B cell (primary cell): ENCODE data around the gene PSPC1. TPM values are rescaled to one million over a fixed set of nuclear protein-coding genes. Genes with fewer than 3 reads are reported as not detected.

Source experiments
- ATAC-seq: fragments of 200-7000 bp; cut with Tn5 transposase; one replicate; pipeline ENCODE4 v1.10.0; 2021; ENCODE audit warnings: low read depth, mild to moderate bottlenecking, moderate number of reproducible peaks, moderate library complexity
- CTCF ChIA-PET: fragments of 350-600 bp; sonication (Branson Sonifier 250); formaldehyde crosslinking; loops from one replicate; lab custom pipeline; 2021; ENCODE audit warnings: antibody characterized with exemption, inconsistent platforms; lab: Charles Lee
- POLR2A ChIA-PET: fragments of 350-600 bp; sonication (Branson Sonifier 250); formaldehyde crosslinking; loops from one replicate; lab custom pipeline; 2021; ENCODE audit warnings: antibody characterized with exemption; lab: Charles Lee
- DNase-seq: peaks from one replicate; pipeline ENCODE4 v3.0.0; 2013
- H2AFZ ChIP-seq: 2 replicates; pipeline ENCODE4 v1.6.1; 2012; ENCODE audit warnings: mild to moderate bottlenecking, low read depth, low read length; ENCODE audit not compliant: insufficient read depth, poor library complexity, severe bottlenecking
- H3K27ac ChIP-seq, 2 donors: 1 replicate in 1 of 2; 2 replicates in 1 of 2; pipeline ENCODE4 v1.5.1; 2012 to 2013; ENCODE audit warnings: low read length in 2 of 2, mild to moderate bottlenecking in 2 of 2, moderate library complexity in 1 of 2
- H3K27me3 ChIP-seq, 4 experiments: fragments of 200-600 bp in 1 of 4; sonication (generic) in 1 of 4; replicated peaks in 1 of 4; 1 replicate in 2 of 4; 2 replicates in 2 of 4; pipeline versions ENCODE4 v1.6.1 to v1.7.0; 2013 to 2016; ENCODE audit warnings: low read length in 3 of 4, mild to moderate bottlenecking in 2 of 4, mixed read lengths in 1 of 4, moderate library complexity in 1 of 4; ENCODE audit not compliant: insufficient read depth in 4 of 4, control insufficient read depth in 3 of 4; ENCODE audit errors: control extremely low read depth in 1 of 4
- H3K36me3 ChIP-seq, 2 experiments: replicated peaks in 1 of 2; 1 replicate in 1 of 2; 2 replicates in 1 of 2; pipeline versions ENCODE4 v1.6.1 to v1.7.1; 2013; ENCODE audit warnings: low read length in 1 of 2; ENCODE audit not compliant: insufficient read depth in 2 of 2, control insufficient read depth in 1 of 2; ENCODE audit errors: control extremely low read depth in 1 of 2, extremely low read depth in 1 of 2
- H3K4me1 ChIP-seq, 2 donors: fragments of 200-600 bp in 1 of 2; sonication (generic) in 1 of 2; 1 replicate in 1 of 2; 2 replicates in 1 of 2; pipeline versions ENCODE4 v1.5.1 to v1.6.1; 2013 to 2017; ENCODE audit warnings: low read length in 2 of 2; ENCODE audit not compliant: control insufficient read depth in 2 of 2, insufficient read depth in 2 of 2
- H3K4me2 ChIP-seq: replicated peaks from 2 replicates; pipeline ENCODE3; 2012; ENCODE audit warnings: mild to moderate bottlenecking, low read depth, low read length; ENCODE audit not compliant: poor library complexity, severe bottlenecking
- H3K4me3 ChIP-seq, 5 experiments: fragments of 200-600 bp in 1 of 5; sonication (generic) in 1 of 5; 1 replicate in 3 of 5; 2 replicates in 2 of 5; pipeline versions ENCODE4 v1.5.1 to v1.7.0; 2011 to 2016; ENCODE audit warnings: low read length in 4 of 5, mild to moderate bottlenecking in 4 of 5, low read depth in 2 of 5, control low read depth in 1 of 5, moderate library complexity in 1 of 5; ENCODE audit not compliant: insufficient read depth in 1 of 5; ENCODE audit errors: control extremely low read depth in 1 of 5, extremely low read depth in 1 of 5
- H3K79me2 ChIP-seq: fragments of 200-600 bp; sonication (generic); one replicate; pipeline ENCODE4 v1.6.0; 2016; ENCODE audit warnings: low read length; ENCODE audit not compliant: control insufficient read depth, insufficient read depth
- H3K9ac ChIP-seq: fragments of 200-600 bp; sonication (generic); 2 replicates; pipeline ENCODE4 v1.6.1; 2017; ENCODE audit warnings: mild to moderate bottlenecking, low read length, moderate library complexity
- H3K9me3 ChIP-seq, 3 donors: one replicate each; pipeline versions ENCODE4 v1.6.1 to v1.7.1; 2013; ENCODE audit warnings: low read length in 2 of 3; ENCODE audit not compliant: control insufficient read depth in 2 of 3, insufficient read depth in 1 of 3; ENCODE audit errors: control extremely low read depth in 1 of 3
- H4K20me1 ChIP-seq: 2 replicates; pipeline ENCODE4 v1.6.0; 2012; ENCODE audit warnings: mild to moderate bottlenecking, low read length; ENCODE audit not compliant: insufficient read depth, control insufficient read depth, poor library complexity, severe bottlenecking
- H3K27ac Mint-ChIP-seq: one replicate; pipeline ENCODE4 v1.8.0; 2021; ENCODE audit warnings: mixed read lengths
- H3K27me3 Mint-ChIP-seq: one replicate; pipeline ENCODE4 v1.8.0; 2021; ENCODE audit warnings: mixed read lengths
- H3K4me1 Mint-ChIP-seq: one replicate; pipeline ENCODE4 v1.8.0; 2021; ENCODE audit warnings: mixed read lengths
- H3K4me3 Mint-ChIP-seq: one replicate; pipeline ENCODE4 v1.8.0; 2021; ENCODE audit warnings: mixed read lengths
- H3K9me3 Mint-ChIP-seq: one replicate; pipeline ENCODE4 v1.8.0; 2022; ENCODE audit warnings: mixed read lengths; ENCODE audit not compliant: insufficient read depth
- EZH2 ChIP-seq: IDR thresholded peaks from 2 replicates; pipeline ENCODE4 v1.6.1; 2012; ENCODE audit warnings: borderline replicate concordance, low read depth, mild to moderate bottlenecking, moderate library complexity, low read length; ENCODE audit not compliant: insufficient read depth, poor library complexity, severe bottlenecking
- WGBS: methylation state at CpG from one replicate; pipeline ENCODE4 v1.1.5; 2013; ENCODE audit warnings: missing lambda C conversion rate; ENCODE audit not compliant: insufficient coverage; 5-methylcytosine and 5-hydroxymethylcytosine counted together
- intact Hi-C: fragments of 100-400 bp; cut with micrococcal nuclease; formaldehyde crosslinking; loops from one replicate; pipeline ENCODE4 v1.10.0; 2022
- polyA plus RNA-seq: library from polyadenylated mRNA; depleted of rRNA; stranded (reverse); fragments of >200 nt; gene quantifications from 2 replicates; pipeline ENCODE4 v1.2.3, GENCODE V29; 2012
- total RNA-seq, 2 donors: library from RNA; stranded (reverse); fragments of 120-200 nt in 1 of 2; gene quantifications; 1 replicate in 1 of 2; 2 replicates in 1 of 2; pipeline versions ENCODE4 v1.2.3 to v1.2.4, GENCODE V29; 2013 to 2022
- TF ChIP-seq, protein P1 (sequence below): fragments of 200-600 bp; IDR thresholded peaks from one replicate; pipeline ENCODE4 v1.8.0; 2022; ENCODE audit warnings: antibody characterized with exemption, mild to moderate bottlenecking

The PSPC1 gene
- total and polyA plus RNA-seq, 2 donors (not counting 1 experiment from before 2014, with no cell fraction given) = 55.3 to 121 TPM

- 97% methylated on average over 14 of the region's 14 CpGs for WGBS
- Histone ChIP-seq H3K27ac (no peak overlapping the region), H3K9ac (no peak overlapping the region), H4K20me1 (no peaks in the 10 kb centered on the region), H3K27me3 (no peaks in the 10 kb centered on the region), H3K4me2 (no peak overlapping the region), H2AFZ (no peak overlapping the region), H3K36me3 (peaks cover 0 to 82% of the 10 kb centered on the region in 2 experiments), H3K9me3 (no peaks in the 10 kb centered on the region), H3K79me2 (peaks cover 4% of the 10 kb centered on the region), H3K4me1 (peaks cover 7 to 8% of the 10 kb centered on the region in 2 donors), H3K4me3 (no peak overlapping the region)
- TF ChIP-seq EZH2 = no peak
- TF ChIP-seq, protein P1, sequence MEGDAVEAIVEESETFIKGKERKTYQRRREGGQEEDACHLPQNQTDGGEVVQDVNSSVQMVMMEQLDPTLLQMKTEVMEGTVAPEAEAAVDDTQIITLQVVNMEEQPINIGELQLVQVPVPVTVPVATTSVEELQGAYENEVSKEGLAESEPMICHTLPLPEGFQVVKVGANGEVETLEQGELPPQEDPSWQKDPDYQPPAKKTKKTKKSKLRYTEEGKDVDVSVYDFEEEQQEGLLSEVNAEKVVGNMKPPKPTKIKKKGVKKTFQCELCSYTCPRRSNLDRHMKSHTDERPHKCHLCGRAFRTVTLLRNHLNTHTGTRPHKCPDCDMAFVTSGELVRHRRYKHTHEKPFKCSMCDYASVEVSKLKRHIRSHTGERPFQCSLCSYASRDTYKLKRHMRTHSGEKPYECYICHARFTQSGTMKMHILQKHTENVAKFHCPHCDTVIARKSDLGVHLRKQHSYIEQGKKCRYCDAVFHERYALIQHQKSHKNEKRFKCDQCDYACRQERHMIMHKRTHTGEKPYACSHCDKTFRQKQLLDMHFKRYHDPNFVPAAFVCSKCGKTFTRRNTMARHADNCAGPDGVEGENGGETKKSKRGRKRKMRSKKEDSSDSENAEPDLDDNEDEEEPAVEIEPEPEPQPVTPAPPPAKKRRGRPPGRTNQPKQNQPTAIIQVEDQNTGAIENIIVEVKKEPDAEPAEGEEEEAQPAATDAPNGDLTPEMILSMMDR = no peak
- Mint-ChIP-seq H3K4me1 (peaks cover 9% of the 10 kb centered on the region), H3K4me3 (no peak overlapping the region), H3K27me3 (no peaks in the 10 kb centered on the region), H3K27ac (no peak overlapping the region), H3K9me3 (no peaks in the 10 kb centered on the region)
- no peak for ATAC-seq
- POLR2A ChIA-PET = no interaction called here
- CTCF ChIA-PET = no interaction called here
- no peak for DNase-seq
- intact Hi-C loops = no loop called here
Observed at GRCh38 chr13:19665427-19665859, 117.3 kb downstream of the PSPC1 start.

DNA sequence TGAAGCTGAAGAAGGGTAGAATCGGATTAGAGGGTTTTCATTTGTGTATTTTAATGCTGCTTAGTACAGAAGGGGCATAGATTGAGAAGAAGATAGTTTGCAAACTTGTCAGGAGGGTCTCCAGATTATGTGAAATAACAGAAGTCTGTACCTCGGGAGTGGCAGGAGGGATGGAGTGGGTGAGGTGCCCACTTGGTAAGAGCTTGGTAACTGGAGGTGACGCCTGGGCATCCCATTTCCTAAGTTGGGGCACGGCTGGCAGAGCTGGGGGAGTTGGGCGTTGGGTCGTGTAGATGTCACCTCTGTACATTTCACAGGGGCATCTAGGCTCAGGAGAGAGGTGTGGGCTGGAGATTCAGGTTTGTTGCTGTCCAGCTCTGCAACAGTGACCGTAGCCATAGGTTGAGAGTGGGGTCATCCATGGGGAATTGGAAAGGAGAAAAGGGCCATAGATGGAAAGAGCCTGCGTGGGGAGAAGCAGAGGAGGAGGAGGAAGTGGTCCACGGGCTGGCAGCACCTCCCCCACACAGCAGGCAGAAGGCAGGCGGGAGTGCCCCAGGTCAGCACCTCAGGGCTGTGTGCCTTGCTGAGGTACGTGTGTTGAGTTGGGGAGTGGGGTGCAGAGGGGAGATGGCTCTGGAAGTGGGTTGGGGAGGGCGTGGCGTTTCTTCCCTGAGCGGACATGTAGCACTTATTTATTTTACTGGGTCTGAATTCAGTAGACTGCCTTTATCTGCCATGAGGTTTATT lies 118.1 kb downstream of the PSPC1 start:
- Mint-ChIP-seq H3K4me1 (peaks cover 2% of the 10 kb centered on the region), H3K4me3 (no peak overlapping the region), H3K9me3 (no peaks in the 10 kb centered on the region), H3K27me3 (no peaks in the 10 kb centered on the region), H3K27ac (peak overlapping the region; percentile 12)
- no peak for ATAC-seq
- Histone ChIP-seq H3K9me3 (no peaks in the 10 kb centered on the region), H3K4me3 (no peak overlapping the region), H2AFZ (no peak overlapping the region), H4K20me1 (no peaks in the 10 kb centered on the region), H3K4me2 (no peak overlapping the region), H3K27ac (no peak overlapping the region), H3K27me3 (no peaks in the 10 kb centered on the region), H3K4me1 (peaks cover under 1 to 2% of the 10 kb centered on the region in 2 donors), H3K9ac (no peak overlapping the region), H3K79me2 (peaks cover 4% of the 10 kb centered on the region), H3K36me3 (peaks cover under 1 to 80% of the 10 kb centered on the region in 2 experiments)
- DNase-seq = no peak
- 92% methylated on average over 12 of the region's 14 CpGs for WGBS
- intact Hi-C loops = no loop called here
- ChIA-PET POLR2A (no interaction called here), CTCF (no interaction called here)
- TF ChIP-seq, protein P1 = no peak
- TF ChIP-seq EZH2 = no peak
